ENCODE measurements around the gene FKBP2.

The FKBP2 gene

GRCh38 chr11:64287676-64288352 lies 46.9 kb downstream of the FKBP2 start:
- Histone ChIP-seq H3K27ac (no peak overlapping the region), H3K4me3 (no peak overlapping the region)
- DNase-seq (ENCODE audit: low spot score) = no peak
- TF ChIP-seq, protein P1, sequence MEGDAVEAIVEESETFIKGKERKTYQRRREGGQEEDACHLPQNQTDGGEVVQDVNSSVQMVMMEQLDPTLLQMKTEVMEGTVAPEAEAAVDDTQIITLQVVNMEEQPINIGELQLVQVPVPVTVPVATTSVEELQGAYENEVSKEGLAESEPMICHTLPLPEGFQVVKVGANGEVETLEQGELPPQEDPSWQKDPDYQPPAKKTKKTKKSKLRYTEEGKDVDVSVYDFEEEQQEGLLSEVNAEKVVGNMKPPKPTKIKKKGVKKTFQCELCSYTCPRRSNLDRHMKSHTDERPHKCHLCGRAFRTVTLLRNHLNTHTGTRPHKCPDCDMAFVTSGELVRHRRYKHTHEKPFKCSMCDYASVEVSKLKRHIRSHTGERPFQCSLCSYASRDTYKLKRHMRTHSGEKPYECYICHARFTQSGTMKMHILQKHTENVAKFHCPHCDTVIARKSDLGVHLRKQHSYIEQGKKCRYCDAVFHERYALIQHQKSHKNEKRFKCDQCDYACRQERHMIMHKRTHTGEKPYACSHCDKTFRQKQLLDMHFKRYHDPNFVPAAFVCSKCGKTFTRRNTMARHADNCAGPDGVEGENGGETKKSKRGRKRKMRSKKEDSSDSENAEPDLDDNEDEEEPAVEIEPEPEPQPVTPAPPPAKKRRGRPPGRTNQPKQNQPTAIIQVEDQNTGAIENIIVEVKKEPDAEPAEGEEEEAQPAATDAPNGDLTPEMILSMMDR (IDR thresholded peaks at IDR 0.05) = no peak

DNA sequence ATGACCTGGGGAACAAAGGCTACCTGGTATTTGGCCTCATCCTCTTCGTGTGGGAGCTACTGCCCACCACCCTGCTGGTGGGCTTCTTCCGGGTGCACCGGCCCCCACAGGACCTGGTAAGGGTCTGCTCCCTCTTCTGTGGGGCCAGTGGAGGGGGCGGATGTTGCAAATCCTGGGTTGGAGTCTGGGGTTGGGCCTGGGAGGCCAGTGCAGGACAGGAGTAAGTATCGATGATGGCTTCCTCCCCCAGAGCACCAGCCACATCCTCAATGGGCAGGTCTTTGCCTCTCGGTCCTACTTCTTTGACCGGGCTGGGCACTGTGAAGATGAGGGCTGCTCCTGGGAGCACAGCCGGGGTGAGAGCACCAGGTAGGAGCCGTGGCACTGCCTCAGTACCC lies 47.5 kb downstream of the FKBP2 start:
- H3K27ac ChIP-seq = no peak overlapping the region
- no peak overlapping the region for H3K4me3 ChIP-seq
- no peak for DNase-seq (ENCODE audit: low spot score)
- TF ChIP-seq, protein P1 (IDR thresholded peaks at IDR 0.05) = no peak

DNA sequence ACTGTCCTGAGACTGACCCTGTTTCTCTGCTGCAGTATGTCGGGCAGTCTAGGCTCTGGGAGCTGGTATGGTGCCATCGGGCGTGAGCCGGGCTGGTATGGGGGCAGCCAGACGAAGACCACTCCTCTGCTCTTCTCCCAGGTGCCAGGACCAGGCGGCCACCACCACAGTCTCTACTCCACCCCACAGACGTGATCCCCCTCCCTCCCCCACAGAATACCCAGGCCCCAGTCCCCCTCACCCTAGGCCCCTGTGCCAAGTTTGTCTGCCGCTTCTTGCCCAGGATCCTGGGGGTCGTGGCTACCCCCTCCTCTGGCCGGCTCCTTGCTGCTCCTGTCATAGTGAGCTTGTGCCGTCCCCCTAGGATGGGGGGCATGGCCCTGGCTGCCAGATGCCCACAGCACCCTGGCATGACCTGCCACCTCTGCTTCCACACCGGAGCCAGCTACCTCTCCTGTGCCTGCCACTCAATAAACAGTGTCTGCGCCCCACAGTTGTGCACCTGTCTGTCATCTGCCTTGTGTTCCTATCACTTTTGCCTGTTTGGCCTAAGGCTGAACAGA lies 48.2 kb downstream of the FKBP2 start:
- Histone ChIP-seq H3K27ac (no peak overlapping the region), H3K4me3 (no peak overlapping the region)
- TF ChIP-seq, protein P1 (IDR thresholded peaks at IDR 0.05) = no peak
- DNase-seq (ENCODE audit: low spot score) = no peak

GRCh38 chr11:64290352-64291261 lies 49.7 kb downstream of the FKBP2 start:
- H3K27ac ChIP-seq = no peak overlapping the region

DNA sequence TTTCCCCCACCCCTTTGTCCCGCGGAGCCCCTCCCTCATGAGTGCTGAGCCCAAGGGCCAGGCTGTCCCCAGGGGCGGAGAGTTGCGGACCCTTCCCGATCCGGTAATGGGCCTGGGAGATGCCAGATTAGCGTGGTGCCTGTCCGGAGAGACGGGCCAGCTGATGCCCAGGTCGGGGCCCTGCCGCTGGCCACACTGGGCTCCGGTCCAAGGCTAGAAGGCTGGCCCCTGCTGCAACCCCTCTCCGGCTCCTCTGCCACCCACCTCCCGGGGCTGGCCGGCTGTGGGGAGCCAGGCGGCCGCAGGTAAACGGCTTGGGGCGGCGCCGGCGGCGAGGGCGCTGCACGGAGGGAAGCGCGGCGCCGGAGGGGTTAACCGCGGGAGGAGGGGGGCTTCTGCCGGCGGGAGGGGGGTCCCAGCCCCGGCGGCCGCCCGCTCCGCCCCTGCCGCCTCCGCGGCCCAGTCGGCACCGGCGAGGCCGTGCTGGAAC lies 50.4 kb downstream of the FKBP2 start, which contains the start of gene KCNK4:
KCNK4 (plus strand) TSS at position 41 of the 490 bp plus-strand sequence. CDS start 1,717 bp downstream, outside the sequence.
- TF ChIP-seq, protein P1 (IDR thresholded peaks at IDR 0.05) = no peak
- no peak for DNase-seq (ENCODE audit: low spot score)
- H3K4me3 ChIP-seq = peak within 1 kb of the TSS; percentile 65
- H3K27ac ChIP-seq = no peak within 1 kb of the TSS

More at GRCh38 chr11:64290352-64291261, 49.7 kb downstream of the FKBP2 start:
- TF ChIP-seq, protein P1 (IDR thresholded peaks at IDR 0.05) = no peak
- H3K4me3 ChIP-seq = no peak overlapping the region
- DNase-seq (ENCODE audit: low spot score) = no peak

DNA sequence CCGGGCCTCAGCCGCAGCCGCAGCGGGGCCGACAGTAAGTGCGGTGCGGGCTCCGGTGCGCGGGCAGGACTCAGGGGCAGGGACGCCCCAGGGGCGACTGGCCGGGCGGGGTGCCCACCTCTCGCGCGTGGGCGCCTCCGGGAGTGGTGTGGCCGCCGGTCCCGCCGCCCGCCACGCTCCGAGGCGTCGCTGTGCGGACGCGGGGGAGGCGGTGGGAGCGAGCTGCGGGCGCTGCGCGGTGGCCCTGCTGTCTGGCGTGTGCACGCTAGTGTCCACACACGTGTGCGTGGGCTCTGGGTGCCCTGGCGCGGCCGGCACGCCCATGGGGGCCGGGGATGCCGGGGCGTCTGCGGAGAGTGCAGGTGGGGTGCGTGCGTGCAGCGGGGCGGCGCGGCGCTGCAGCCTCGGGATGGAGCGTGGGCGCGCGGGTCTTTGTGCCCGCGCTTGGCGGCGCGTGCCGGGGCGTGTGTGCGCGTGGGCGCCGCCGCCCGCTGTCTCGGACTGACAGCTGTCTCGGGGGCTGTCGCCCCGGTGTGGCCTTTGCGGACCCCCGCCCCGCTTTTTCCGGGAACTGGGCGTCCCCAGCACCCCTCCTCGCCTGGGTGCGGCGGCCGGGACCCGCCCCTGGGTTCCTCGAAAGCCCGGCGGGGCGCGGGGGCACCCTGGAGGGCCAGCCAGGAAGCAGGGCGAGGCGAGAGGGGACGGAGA lies 51.0 kb downstream of the FKBP2 start:
- DNase-seq (ENCODE audit: low spot score) = no peak
- Histone ChIP-seq H3K27ac (no peak overlapping the region), H3K4me3 (peak overlapping the region; percentile 65)
- TF ChIP-seq, protein P1 (IDR thresholded peaks at IDR 0.05) = no peak

All from coronary artery (tissue), 2 donors.